ENCODE measurements around the gene PAX6.

DNA sequence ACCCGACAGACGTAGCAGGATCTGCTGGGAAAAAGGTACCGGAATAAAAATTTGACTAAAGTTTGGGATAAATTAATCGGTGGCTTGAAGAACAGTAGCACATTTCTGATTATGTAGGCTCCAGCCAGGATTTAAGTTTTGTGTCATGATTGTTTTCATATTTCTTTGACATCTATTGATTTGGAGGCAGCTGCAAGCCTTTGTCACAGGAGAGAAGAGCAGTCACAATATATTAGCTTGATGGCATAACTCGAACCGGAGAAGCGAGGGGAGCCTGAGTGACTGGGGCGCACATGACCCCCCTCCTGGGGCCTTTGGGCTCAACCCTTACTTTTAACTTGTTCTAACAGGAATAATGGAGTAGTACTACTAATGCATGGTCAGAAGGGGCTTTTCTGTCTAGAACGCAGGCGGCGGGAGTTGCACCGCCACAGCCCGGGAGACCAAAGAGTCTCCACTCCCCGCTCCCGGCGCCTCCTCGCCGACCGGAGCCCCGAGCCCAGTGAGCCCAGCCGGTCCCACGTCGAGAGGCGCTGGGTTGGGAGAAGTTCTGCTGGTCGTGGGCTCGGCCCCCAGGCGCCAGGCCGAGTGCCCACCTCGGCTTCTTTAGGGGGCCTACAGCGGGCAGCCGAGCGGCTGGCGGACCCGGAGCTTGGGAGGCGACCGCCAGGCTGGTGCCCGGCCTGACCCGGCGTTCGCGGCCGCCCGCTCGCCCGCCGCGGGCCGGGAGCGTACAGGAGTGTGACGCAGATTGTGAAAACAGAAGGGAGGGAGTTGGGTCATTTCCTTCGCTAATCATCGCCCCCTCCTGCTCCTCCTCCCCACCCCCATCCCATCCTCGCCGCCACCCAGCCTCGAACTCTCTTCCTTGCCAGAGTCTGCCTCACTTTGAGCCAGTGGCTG lies 15.7 kb upstream of the PAX6 start:
- TF ChIP-seq, protein P1, sequence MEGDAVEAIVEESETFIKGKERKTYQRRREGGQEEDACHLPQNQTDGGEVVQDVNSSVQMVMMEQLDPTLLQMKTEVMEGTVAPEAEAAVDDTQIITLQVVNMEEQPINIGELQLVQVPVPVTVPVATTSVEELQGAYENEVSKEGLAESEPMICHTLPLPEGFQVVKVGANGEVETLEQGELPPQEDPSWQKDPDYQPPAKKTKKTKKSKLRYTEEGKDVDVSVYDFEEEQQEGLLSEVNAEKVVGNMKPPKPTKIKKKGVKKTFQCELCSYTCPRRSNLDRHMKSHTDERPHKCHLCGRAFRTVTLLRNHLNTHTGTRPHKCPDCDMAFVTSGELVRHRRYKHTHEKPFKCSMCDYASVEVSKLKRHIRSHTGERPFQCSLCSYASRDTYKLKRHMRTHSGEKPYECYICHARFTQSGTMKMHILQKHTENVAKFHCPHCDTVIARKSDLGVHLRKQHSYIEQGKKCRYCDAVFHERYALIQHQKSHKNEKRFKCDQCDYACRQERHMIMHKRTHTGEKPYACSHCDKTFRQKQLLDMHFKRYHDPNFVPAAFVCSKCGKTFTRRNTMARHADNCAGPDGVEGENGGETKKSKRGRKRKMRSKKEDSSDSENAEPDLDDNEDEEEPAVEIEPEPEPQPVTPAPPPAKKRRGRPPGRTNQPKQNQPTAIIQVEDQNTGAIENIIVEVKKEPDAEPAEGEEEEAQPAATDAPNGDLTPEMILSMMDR (conservative IDR thresholded peaks at IDR 0.05; ENCODE audit: low read depth, low read length), result no peak
- TF ChIP-seq POLR2A (IDR thresholded peaks at IDR 0.05; ENCODE audit: low read depth, low read length) (no peak), SMC3 (IDR thresholded peaks at IDR 0.05; ENCODE audit: low read depth, low read length) (no peak), RAD21 (IDR thresholded peaks at IDR 0.05; ENCODE audit: low read length) (no peak), RFX5 (IDR thresholded peaks at IDR 0.05; ENCODE audit: low read depth, low read length) (no peak), MAZ (IDR thresholded peaks at IDR 0.05; ENCODE audit: borderline replicate concordance, low read depth, low read length) (no peak), CEBPB (IDR thresholded peaks at IDR 0.05; ENCODE audit: low read depth, low read length) (no peak), MAFK (IDR thresholded peaks at IDR 0.05; ENCODE audit: low read depth, low read length) (no peak), MXI1 (IDR thresholded peaks at IDR 0.05; ENCODE audit: borderline replicate concordance, low read depth, low read length) (no peak), BHLHE40 (IDR thresholded peaks at IDR 0.05; ENCODE audit: low read depth, low read length) (no peak)
- TF ChIP-seq, protein P2, sequence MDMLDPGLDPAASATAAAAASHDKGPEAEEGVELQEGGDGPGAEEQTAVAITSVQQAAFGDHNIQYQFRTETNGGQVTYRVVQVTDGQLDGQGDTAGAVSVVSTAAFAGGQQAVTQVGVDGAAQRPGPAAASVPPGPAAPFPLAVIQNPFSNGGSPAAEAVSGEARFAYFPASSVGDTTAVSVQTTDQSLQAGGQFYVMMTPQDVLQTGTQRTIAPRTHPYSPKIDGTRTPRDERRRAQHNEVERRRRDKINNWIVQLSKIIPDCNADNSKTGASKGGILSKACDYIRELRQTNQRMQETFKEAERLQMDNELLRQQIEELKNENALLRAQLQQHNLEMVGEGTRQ (IDR thresholded peaks at IDR 0.05; ENCODE audit: low read depth, low read length), result no peak
- TF ChIP-seq, protein P3, sequence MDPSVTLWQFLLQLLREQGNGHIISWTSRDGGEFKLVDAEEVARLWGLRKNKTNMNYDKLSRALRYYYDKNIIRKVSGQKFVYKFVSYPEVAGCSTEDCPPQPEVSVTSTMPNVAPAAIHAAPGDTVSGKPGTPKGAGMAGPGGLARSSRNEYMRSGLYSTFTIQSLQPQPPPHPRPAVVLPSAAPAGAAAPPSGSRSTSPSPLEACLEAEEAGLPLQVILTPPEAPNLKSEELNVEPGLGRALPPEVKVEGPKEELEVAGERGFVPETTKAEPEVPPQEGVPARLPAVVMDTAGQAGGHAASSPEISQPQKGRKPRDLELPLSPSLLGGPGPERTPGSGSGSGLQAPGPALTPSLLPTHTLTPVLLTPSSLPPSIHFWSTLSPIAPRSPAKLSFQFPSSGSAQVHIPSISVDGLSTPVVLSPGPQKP (IDR thresholded peaks at IDR 0.05; ENCODE audit: borderline replicate concordance, low read depth, low read length), result no peak

All from IMR-90 (cell line).